Measurements from ENCODE around the gene FIBP.

FIBP gene

GRCh38 chr11:65917434-65918210 is 29.4 kb upstream of the FIBP start:
- Histone ChIP-seq H3K4ac (ENCODE audit: low read depth in 1 of 2, low read length in 2 of 2) (peak overlapping the region; percentile 7 to 98), H2BK5ac (ENCODE audit: low read depth, low read length, poor library complexity, severe bottlenecking) (peak overlapping the region; percentile 91), H2AFZ (ENCODE audit: low read depth, low read length) (no peak overlapping the region), H2AK5ac (ENCODE audit: low read length, severe bottlenecking) (peak overlapping the region; percentile 93), H3K9ac (ENCODE audit: low read length) (peak overlapping the region; percentile 98), H3K4me3 (ENCODE audit: insufficient read depth in 1 of 2, low read depth in 1 of 2, low read length in 2 of 2) (peak overlapping the region; percentile 40 to 98), H2BK15ac (ENCODE audit: low read depth, poor library complexity, severe bottlenecking) (peak overlapping the region; percentile 17), H3K4me2 (ENCODE audit: low read length, poor library complexity, severe bottlenecking) (peak overlapping the region; percentile 25), H2BK120ac (ENCODE audit: low read depth, low read length) (no peak overlapping the region), H3K27ac (ENCODE audit: low read length, poor library complexity, severe bottlenecking) (peak overlapping the region; percentile 99), H3K9me3 (ENCODE audit: control insufficient read depth, low read length) (no peaks in the 10 kb centered on the region), H4K91ac (ENCODE audit: low read length) (peak overlapping the region; percentile 99), H3K27me3 (ENCODE audit: control insufficient read depth in 1 of 2, insufficient read depth in 1 of 2, low read length in 2 of 2) (no peaks in the 10 kb centered on the region), H3K14ac (ENCODE audit: low read length in 2 of 2) (peak overlapping the region in 1 of 2 experiments; percentile 86), H3K36me3 (ENCODE audit: control insufficient read depth in 1 of 2, insufficient read depth in 2 of 2, low read depth in 1 of 2, low read length in 2 of 2) (peaks cover 34 to 35% of the 10 kb centered on the region in 2 experiments), H3K18ac (ENCODE audit: low read depth in 1 of 2, low read length in 2 of 2) (peak overlapping the region; percentile 94 to 98), H2BK12ac (ENCODE audit: low read length in 2 of 2) (peak overlapping the region; percentile 70 to 95), H3K4me1 (ENCODE audit: control insufficient read depth, insufficient read depth, low read depth, low read length) (peaks cover 60% of the 10 kb centered on the region), H3K79me1 (replicated peaks; ENCODE audit: low read length, poor library complexity, severe bottlenecking) (peaks cover 17% of the 10 kb centered on the region), H4K8ac (ENCODE audit: low read length) (peak overlapping the region; percentile 99), H3K23ac (ENCODE audit: low read length in 2 of 2) (peak overlapping the region in 1 of 2 experiments; percentile 16)
- 92% methylated on average over 35 of the region's 35 CpGs for WGBS
- DNase-seq, result no peak

- Histone ChIP-seq H2BK15ac (ENCODE audit: low read depth, poor library complexity, severe bottlenecking) (peak overlapping the region; percentile 98), H2AK5ac (ENCODE audit: low read length, severe bottlenecking) (peak overlapping the region; percentile 93), H3K14ac (ENCODE audit: low read length in 2 of 2) (peak overlapping the region in 1 of 2 experiments; percentile 86), H3K79me1 (replicated peaks; ENCODE audit: low read length, poor library complexity, severe bottlenecking) (peaks cover 16% of the 10 kb centered on the region), H2BK5ac (ENCODE audit: low read depth, low read length, poor library complexity, severe bottlenecking) (peak overlapping the region; percentile 95), H3K36me3 (ENCODE audit: control insufficient read depth in 1 of 2, insufficient read depth in 2 of 2, low read depth in 1 of 2, low read length in 2 of 2) (peaks cover 28 to 30% of the 10 kb centered on the region in 2 experiments), H4K91ac (ENCODE audit: low read length) (peak overlapping the region; percentile 89), H3K27ac (ENCODE audit: low read length, poor library complexity, severe bottlenecking) (peak overlapping the region; percentile 99), H4K8ac (ENCODE audit: low read length) (peak overlapping the region; percentile 90), H2BK120ac (ENCODE audit: low read depth, low read length) (peak overlapping the region; percentile 89), H3K9me3 (ENCODE audit: control insufficient read depth, low read length) (no peaks in the 10 kb centered on the region), H3K23ac (ENCODE audit: low read length in 2 of 2) (peak overlapping the region in 1 of 2 experiments; percentile 16), H3K4ac (ENCODE audit: low read depth in 1 of 2, low read length in 2 of 2) (peak overlapping the region; percentile 93 to 95), H2AFZ (ENCODE audit: low read depth, low read length) (no peak overlapping the region), H3K27me3 (ENCODE audit: control insufficient read depth in 1 of 2, insufficient read depth in 1 of 2, low read length in 2 of 2) (no peaks in the 10 kb centered on the region), H2BK12ac (ENCODE audit: low read length in 2 of 2) (peak overlapping the region; percentile 75 to 95), H3K4me1 (ENCODE audit: control insufficient read depth, insufficient read depth, low read depth, low read length) (peaks cover 63% of the 10 kb centered on the region), H3K4me2 (ENCODE audit: low read length, poor library complexity, severe bottlenecking) (peak overlapping the region; percentile 25), H3K4me3 (ENCODE audit: insufficient read depth in 1 of 2, low read depth in 1 of 2, low read length in 2 of 2) (peak overlapping the region in 1 of 2 experiments; percentile 98), H3K18ac (ENCODE audit: low read depth in 1 of 2, low read length in 2 of 2) (peak overlapping the region; percentile 97 to 98), H3K9ac (ENCODE audit: low read length) (peak overlapping the region; percentile 98)
- WGBS, result 86% methylated on average over 3 of the region's 3 CpGs
- DNase-seq, result no peak
Measured at GRCh38 chr11:65917077-65917433, 28.8 kb upstream of the FIBP start.

- peaks cover 16% of the 10 kb centered on the region for H3K79me1 ChIP-seq (replicated peaks; ENCODE audit: low read length, poor library complexity, severe bottlenecking)
- peak overlapping the region in 1 of 2 experiments; percentile 71 for H3K23ac ChIP-seq (ENCODE audit: low read length in 2 of 2)
- no peak for DNase-seq
- peaks cover 22 to 26% of the 10 kb centered on the region in 2 experiments for H3K36me3 ChIP-seq (ENCODE audit: control insufficient read depth in 1 of 2, insufficient read depth in 2 of 2, low read depth in 1 of 2, low read length in 2 of 2)
- H4K91ac ChIP-seq (ENCODE audit: low read length), result peak overlapping the region; percentile 91
- 64% methylated on average over 6 of the region's 7 CpGs for WGBS
- no peaks in the 10 kb centered on the region for H3K27me3 ChIP-seq (ENCODE audit: control insufficient read depth in 1 of 2, insufficient read depth in 1 of 2, low read length in 2 of 2)
- peak overlapping the region; percentile 93 to 95 for H3K4ac ChIP-seq (ENCODE audit: low read depth in 1 of 2, low read length in 2 of 2)
- H3K4me2 ChIP-seq (ENCODE audit: low read length, poor library complexity, severe bottlenecking), result peak overlapping the region; percentile 1
- no peaks in the 10 kb centered on the region for H3K9me3 ChIP-seq (ENCODE audit: control insufficient read depth, low read length)
- peak overlapping the region; percentile 93 for H2AK5ac ChIP-seq (ENCODE audit: low read length, severe bottlenecking)
- peak overlapping the region in 1 of 2 experiments; percentile 98 for H3K4me3 ChIP-seq (ENCODE audit: insufficient read depth in 1 of 2, low read depth in 1 of 2, low read length in 2 of 2)
- H3K4me1 ChIP-seq (ENCODE audit: control insufficient read depth, insufficient read depth, low read depth, low read length), result peaks cover 69% of the 10 kb centered on the region
- peak overlapping the region; percentile 89 for H2BK120ac ChIP-seq (ENCODE audit: low read depth, low read length)
- H3K18ac ChIP-seq (ENCODE audit: low read depth in 1 of 2, low read length in 2 of 2), result peak overlapping the region; percentile 81 to 97
- H4K8ac ChIP-seq (ENCODE audit: low read length), result peak overlapping the region; percentile 86
- H2BK15ac ChIP-seq (ENCODE audit: low read depth, poor library complexity, severe bottlenecking), result peak overlapping the region; percentile 98
- H3K27ac ChIP-seq (ENCODE audit: low read length, poor library complexity, severe bottlenecking), result peak overlapping the region; percentile 99
- peak overlapping the region; percentile 75 to 95 for H2BK12ac ChIP-seq (ENCODE audit: low read length in 2 of 2)
- no peak overlapping the region for H2AFZ ChIP-seq (ENCODE audit: low read depth, low read length)
- H3K14ac ChIP-seq (ENCODE audit: low read length in 2 of 2), result no peak overlapping the region
- peak overlapping the region; percentile 98 for H3K9ac ChIP-seq (ENCODE audit: low read length)
- H2BK5ac ChIP-seq (ENCODE audit: low read depth, low read length, poor library complexity, severe bottlenecking), result peak overlapping the region; percentile 95
Measured at GRCh38 chr11:65916391-65916790, 28.1 kb upstream of the FIBP start.

GRCh38 chr11:65915821-65916251 is 27.6 kb upstream of the FIBP start:
- H3K79me1 ChIP-seq (replicated peaks; ENCODE audit: low read length, poor library complexity, severe bottlenecking), result peaks cover 16% of the 10 kb centered on the region
- H3K4me3 ChIP-seq (ENCODE audit: insufficient read depth in 1 of 2, low read depth in 1 of 2, low read length in 2 of 2), result peak overlapping the region; percentile 25 to 98
- H2BK12ac ChIP-seq (ENCODE audit: low read length in 2 of 2), result peak overlapping the region; percentile 65 to 75
- no peak overlapping the region for H2AFZ ChIP-seq (ENCODE audit: low read depth, low read length)
- H2BK120ac ChIP-seq (ENCODE audit: low read depth, low read length), result peak overlapping the region; percentile 89
- H2BK5ac ChIP-seq (ENCODE audit: low read depth, low read length, poor library complexity, severe bottlenecking), result peak overlapping the region; percentile 95
- H3K36me3 ChIP-seq (ENCODE audit: control insufficient read depth in 1 of 2, insufficient read depth in 2 of 2, low read depth in 1 of 2, low read length in 2 of 2), result peaks cover 17 to 24% of the 10 kb centered on the region in 2 experiments
- no peaks in the 10 kb centered on the region for H3K27me3 ChIP-seq (ENCODE audit: control insufficient read depth in 1 of 2, insufficient read depth in 1 of 2, low read length in 2 of 2)
- H3K14ac ChIP-seq (ENCODE audit: low read length in 2 of 2), result no peak overlapping the region
- peak overlapping the region; percentile 98 for H3K9ac ChIP-seq (ENCODE audit: low read length)
- peak overlapping the region; percentile 93 for H2AK5ac ChIP-seq (ENCODE audit: low read length, severe bottlenecking)
- no peak overlapping the region for H3K23ac ChIP-seq (ENCODE audit: low read length in 2 of 2)
- peak overlapping the region; percentile 97 to 98 for H3K18ac ChIP-seq (ENCODE audit: low read depth in 1 of 2, low read length in 2 of 2)
- H3K4me2 ChIP-seq (ENCODE audit: low read length, poor library complexity, severe bottlenecking), result peak overlapping the region; percentile 55
- peaks cover 68% of the 10 kb centered on the region for H3K4me1 ChIP-seq (ENCODE audit: control insufficient read depth, insufficient read depth, low read depth, low read length)
- peak; percentile 99 for DNase-seq
- peak overlapping the region; percentile 91 for H4K91ac ChIP-seq (ENCODE audit: low read length)
- WGBS, result 0% methylated on average over 12 of the region's 13 CpGs
- H4K8ac ChIP-seq (ENCODE audit: low read length), result peak overlapping the region; percentile 86
- no peak overlapping the region for H2BK15ac ChIP-seq (ENCODE audit: low read depth, poor library complexity, severe bottlenecking)
- no peaks in the 10 kb centered on the region for H3K9me3 ChIP-seq (ENCODE audit: control insufficient read depth, low read length)
- peak overlapping the region; percentile 99 for H3K27ac ChIP-seq (ENCODE audit: low read length, poor library complexity, severe bottlenecking)
- peak overlapping the region; percentile 93 to 95 for H3K4ac ChIP-seq (ENCODE audit: low read depth in 1 of 2, low read length in 2 of 2)

All from mesenchymal stem cell (in vitro differentiated cells and primary cell).